Mucosa of stomach (tissue), 1 donor: ENCODE data around the gene DHRSX.
"Not testable (repeated sequence)": the region's sequence is repeated elsewhere in the genome, so short reads cannot be mapped to it uniquely, and the experiment has no call there.

Source experiments
- H3K27me3 ChIP-seq: one replicate; pipeline ENCODE4 v1.7.0; 2013; ENCODE audit warnings: mild to moderate bottlenecking, low read length; ENCODE audit not compliant: control insufficient read depth, insufficient read depth
- H3K36me3 ChIP-seq: one replicate; pipeline ENCODE4 v1.7.0; 2013; ENCODE audit warnings: low read length; ENCODE audit not compliant: control insufficient read depth, insufficient read depth
- H3K4me1 ChIP-seq: one replicate; pipeline ENCODE4 v1.7.0; 2013; ENCODE audit warnings: mild to moderate bottlenecking, low read length; ENCODE audit not compliant: control insufficient read depth, insufficient read depth
- H3K4me3 ChIP-seq: one replicate; pipeline ENCODE4 v1.7.0; 2013; ENCODE audit warnings: low read length
- H3K9ac ChIP-seq: one replicate; pipeline ENCODE4 v1.7.0; 2013; ENCODE audit warnings: mild to moderate bottlenecking, low read length, moderate library complexity
- H3K9me3 ChIP-seq: one replicate; pipeline ENCODE4 v1.7.0; 2013; ENCODE audit warnings: mild to moderate bottlenecking, low read length, moderate library complexity; ENCODE audit not compliant: control insufficient read depth
- donor health status: Pancreatic carcinoma.

DHRSX gene

DNA sequence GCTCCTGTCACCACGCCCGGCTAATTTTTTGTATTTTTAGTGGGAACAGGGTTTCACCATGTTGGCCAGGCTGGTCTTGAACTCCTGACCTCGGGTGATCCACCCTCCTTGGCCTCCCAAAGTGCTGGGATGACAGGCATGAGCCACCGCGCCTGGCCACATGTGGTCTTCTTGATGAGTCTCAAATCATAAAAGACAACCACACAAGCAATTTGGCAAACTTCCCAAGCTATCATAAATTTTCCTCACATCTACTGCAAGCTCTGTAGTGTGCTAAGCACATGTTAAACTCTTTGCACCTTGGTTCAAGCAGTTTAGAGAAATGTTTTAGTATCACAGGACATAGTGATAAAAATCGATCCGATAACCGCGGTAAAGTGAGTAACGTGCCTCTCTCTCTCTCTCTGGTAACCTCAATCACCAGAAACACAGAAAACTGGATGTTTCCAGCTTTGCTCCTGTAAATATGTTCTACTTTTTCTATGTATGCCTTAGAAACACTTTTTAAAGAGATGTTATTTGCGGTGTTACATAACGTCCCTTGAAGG lies 256.8 kb downstream of the DHRSX start:
- H3K27me3 ChIP-seq = no peaks in the 10 kb centered on the region
- H3K36me3 ChIP-seq = no peaks in the 10 kb centered on the region
- H3K9me3 ChIP-seq = no peaks in the 10 kb centered on the region
- no peak overlapping the region for H3K4me3 ChIP-seq
- no peaks in the 10 kb centered on the region for H3K4me1 ChIP-seq
- no peak overlapping the region for H3K9ac ChIP-seq

DNA sequence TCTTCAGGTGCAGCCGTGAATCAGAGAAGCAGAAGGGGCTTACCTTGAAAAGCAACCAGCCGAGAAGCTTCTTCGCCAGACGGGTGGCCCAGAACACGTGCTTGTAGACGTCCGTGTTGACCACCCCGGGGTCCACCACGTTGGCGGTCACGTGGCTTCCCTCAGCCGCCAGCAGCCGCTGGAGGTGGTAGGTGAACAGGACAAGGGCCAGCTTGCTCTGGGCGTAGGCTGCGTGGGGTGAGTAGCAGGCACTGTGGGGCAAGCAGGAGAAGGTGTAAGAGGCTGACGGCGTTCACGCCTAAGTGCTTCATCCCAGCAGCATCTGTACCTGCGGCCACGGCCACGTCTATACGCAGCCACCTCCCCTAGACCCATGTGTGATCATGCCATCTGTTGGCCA lies 257.8 kb downstream of the DHRSX start:
- H3K9me3 ChIP-seq = no peaks in the 10 kb centered on the region
- no peaks in the 10 kb centered on the region for H3K4me1 ChIP-seq
- H3K9ac ChIP-seq = no peak overlapping the region
- H3K4me3 ChIP-seq = no peak overlapping the region
- H3K36me3 ChIP-seq = no peaks in the 10 kb centered on the region
- no peaks in the 10 kb centered on the region for H3K27me3 ChIP-seq

- Histone ChIP-seq H3K4me3 (no peak overlapping the region), H3K4me1 (no peaks in the 10 kb centered on the region), H3K27me3 (no peaks in the 10 kb centered on the region), H3K9ac (no peak overlapping the region), H3K36me3 (no peaks in the 10 kb centered on the region), H3K9me3 (no peaks in the 10 kb centered on the region)
Observed at GRCh38 chrX:2242326-2242725, 258.4 kb downstream of the DHRSX start.

DNA sequence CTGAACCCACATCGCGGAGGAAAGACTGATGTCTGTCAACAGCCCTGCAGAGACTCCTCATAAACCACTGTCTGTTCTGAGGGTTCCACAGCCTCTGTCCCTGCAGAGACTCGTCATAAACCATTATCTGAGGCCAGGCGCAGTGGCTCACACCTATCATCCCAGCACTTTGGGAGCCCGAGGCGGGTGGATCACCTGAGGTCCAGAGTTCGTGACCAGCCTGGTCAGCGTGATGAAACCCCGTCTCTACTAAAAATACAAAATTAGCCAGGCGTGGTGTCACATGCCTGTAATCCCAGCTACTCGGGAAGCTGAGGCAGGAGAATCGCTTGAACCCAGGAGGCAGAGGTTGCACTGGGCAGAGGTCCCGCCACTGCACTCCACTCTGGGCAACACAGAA lies 259.3 kb downstream of the DHRSX start:
- H3K4me1 ChIP-seq, H3K36me3 ChIP-seq, H3K9me3 ChIP-seq: not testable (repeated sequence)

GRCh38 chrX:2240761-2241160 lies 260.0 kb downstream of the DHRSX start:
- H3K9ac ChIP-seq, H3K36me3 ChIP-seq, H3K27me3 ChIP-seq, H3K4me3 ChIP-seq, H3K4me1 ChIP-seq, H3K9me3 ChIP-seq: not testable (repeated sequence)

More for the DNA sequence above, 259.3 kb downstream of the DHRSX start:
- not testable (repeated sequence) for H3K9ac ChIP-seq, H3K4me3 ChIP-seq, H3K27me3 ChIP-seq

GRCh38 chrX:2237976-2238375 lies 262.8 kb downstream of the DHRSX start:
- Histone ChIP-seq H3K9me3 (no peaks in the 10 kb centered on the region), H3K4me1 (no peaks in the 10 kb centered on the region), H3K36me3 (no peaks in the 10 kb centered on the region)

GRCh38 chrX:2231570-2232192 lies 269.1 kb downstream of the DHRSX start:
- H3K36me3 ChIP-seq = no peaks in the 10 kb centered on the region

More at GRCh38 chrX:2237976-2238375, 262.8 kb downstream of the DHRSX start:
- Histone ChIP-seq H3K4me3 (no peak overlapping the region), H3K27me3 (no peaks in the 10 kb centered on the region), H3K9ac (no peak overlapping the region)

GRCh38 chrX:2230457-2230856 lies 270.3 kb downstream of the DHRSX start:
- Histone ChIP-seq H3K27me3 (no peaks in the 10 kb centered on the region), H3K4me1 (no peaks in the 10 kb centered on the region), H3K9ac (no peak overlapping the region), H3K4me3 (no peak overlapping the region), H3K36me3 (no peaks in the 10 kb centered on the region), H3K9me3 (no peaks in the 10 kb centered on the region)

More at GRCh38 chrX:2231570-2232192, 269.1 kb downstream of the DHRSX start:
- no peaks in the 10 kb centered on the region for H3K9me3 ChIP-seq
- H3K9ac ChIP-seq = no peak overlapping the region
- H3K4me1 ChIP-seq = no peaks in the 10 kb centered on the region
- no peak overlapping the region for H3K4me3 ChIP-seq
- no peaks in the 10 kb centered on the region for H3K27me3 ChIP-seq

- Histone ChIP-seq H3K4me3 (no peak overlapping the region), H3K9me3 (no peaks in the 10 kb centered on the region), H3K36me3 (no peaks in the 10 kb centered on the region), H3K9ac (no peak overlapping the region), H3K27me3 (no peaks in the 10 kb centered on the region), H3K4me1 (no peaks in the 10 kb centered on the region)
Observed at GRCh38 chrX:2228536-2228935, 272.2 kb downstream of the DHRSX start.

- H3K9ac ChIP-seq = no peak overlapping the region
- no peaks in the 10 kb centered on the region for H3K4me1 ChIP-seq
- H3K9me3 ChIP-seq = no peaks in the 10 kb centered on the region
- no peaks in the 10 kb centered on the region for H3K36me3 ChIP-seq
- H3K4me3 ChIP-seq = no peak overlapping the region
- no peaks in the 10 kb centered on the region for H3K27me3 ChIP-seq
Observed at GRCh38 chrX:2226906-2227656, 273.7 kb downstream of the DHRSX start.

- Histone ChIP-seq H3K4me1 (no peaks in the 10 kb centered on the region), H3K27me3 (no peaks in the 10 kb centered on the region), H3K4me3 (no peak overlapping the region), H3K9me3 (no peaks in the 10 kb centered on the region), H3K36me3 (no peaks in the 10 kb centered on the region), H3K9ac (no peak overlapping the region)
Observed at GRCh38 chrX:2226182-2226581, 274.6 kb downstream of the DHRSX start.

GRCh38 chrX:2224597-2225235 lies 276.1 kb downstream of the DHRSX start:
- Histone ChIP-seq H3K9me3 (no peaks in the 10 kb centered on the region), H3K4me1 (no peaks in the 10 kb centered on the region), H3K9ac (no peak overlapping the region), H3K27me3 (no peaks in the 10 kb centered on the region), H3K36me3 (no peaks in the 10 kb centered on the region), H3K4me3 (no peak overlapping the region)
